Suprapubic skin (tissue), 3 donors: ENCODE data around the gene WNT7A.

Experiments used
- EP300 ChIP-seq: sonication (generic); formaldehyde crosslinking; IDR thresholded peaks from one replicate; pipeline ENCODE4 v1.6.1; 2017; ENCODE audit warnings: antibody characterized with exemption
- POLR2A ChIP-seq, 2 donors: fragments of 450-650 bp; IDR thresholded peaks; one replicate each; pipeline ENCODE4 v1.6.1; 2017; ENCODE audit warnings: antibody characterized with exemption in 2 of 2, mild to moderate bottlenecking in 2 of 2, moderate library complexity in 2 of 2
- TF ChIP-seq, protein P1 (sequence below), 2 donors: fragments of 200-600 bp in 1 of 2; fragments of 450-650 bp in 1 of 2; sonication (generic) in 1 of 2; IDR thresholded peaks; one replicate each; pipeline ENCODE4 v1.5.1; 2016 to 2019; ENCODE audit warnings: antibody characterized with exemption in 2 of 2, mild to moderate bottlenecking in 1 of 2, moderate library complexity in 1 of 2

DNA sequence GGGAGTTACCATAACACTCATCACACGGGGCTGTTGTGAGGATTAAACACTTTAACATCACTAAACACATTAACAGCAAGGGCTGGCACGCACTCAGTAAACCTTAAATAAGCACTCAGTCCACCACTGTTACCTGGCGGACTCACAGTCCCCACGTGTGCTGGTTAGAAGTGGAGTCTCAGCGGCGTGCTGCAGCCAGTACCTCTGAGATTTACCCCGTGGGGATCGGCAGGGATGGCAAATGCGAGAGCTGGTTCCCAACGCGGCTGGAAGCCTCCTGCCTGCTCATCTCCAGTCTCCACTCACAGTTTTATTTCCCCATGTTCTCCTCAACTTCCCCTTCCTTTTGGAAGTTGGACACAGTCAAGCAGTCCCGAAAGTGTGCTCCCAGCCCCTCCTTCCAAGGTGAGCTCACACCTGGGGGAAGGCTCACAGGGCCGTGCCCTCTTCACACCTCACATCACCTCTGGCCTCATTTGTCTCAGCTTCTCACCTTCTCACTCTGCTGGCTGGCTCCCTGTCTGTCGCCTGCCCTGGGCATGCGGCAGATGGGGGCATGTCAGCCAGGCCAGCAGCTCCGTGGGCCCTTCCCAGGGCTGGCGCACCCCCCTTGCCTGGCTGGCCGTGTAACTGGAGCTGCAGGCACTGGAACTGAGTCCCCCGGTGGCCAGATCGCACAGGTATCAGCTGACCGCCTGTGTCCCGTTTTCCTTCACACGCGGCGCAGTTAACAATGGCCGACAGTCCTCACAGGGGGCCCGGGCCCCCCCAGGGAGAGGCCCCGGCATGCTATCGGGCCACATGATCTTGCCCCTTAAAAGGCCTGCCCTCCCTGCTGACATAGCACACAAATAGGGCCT lies 87.1 kb downstream of the WNT7A start:
- TF ChIP-seq EP300 (no peak), POLR2A (IDR thresholded peaks at IDR 0.05) (no peak)
- TF ChIP-seq, protein P1, sequence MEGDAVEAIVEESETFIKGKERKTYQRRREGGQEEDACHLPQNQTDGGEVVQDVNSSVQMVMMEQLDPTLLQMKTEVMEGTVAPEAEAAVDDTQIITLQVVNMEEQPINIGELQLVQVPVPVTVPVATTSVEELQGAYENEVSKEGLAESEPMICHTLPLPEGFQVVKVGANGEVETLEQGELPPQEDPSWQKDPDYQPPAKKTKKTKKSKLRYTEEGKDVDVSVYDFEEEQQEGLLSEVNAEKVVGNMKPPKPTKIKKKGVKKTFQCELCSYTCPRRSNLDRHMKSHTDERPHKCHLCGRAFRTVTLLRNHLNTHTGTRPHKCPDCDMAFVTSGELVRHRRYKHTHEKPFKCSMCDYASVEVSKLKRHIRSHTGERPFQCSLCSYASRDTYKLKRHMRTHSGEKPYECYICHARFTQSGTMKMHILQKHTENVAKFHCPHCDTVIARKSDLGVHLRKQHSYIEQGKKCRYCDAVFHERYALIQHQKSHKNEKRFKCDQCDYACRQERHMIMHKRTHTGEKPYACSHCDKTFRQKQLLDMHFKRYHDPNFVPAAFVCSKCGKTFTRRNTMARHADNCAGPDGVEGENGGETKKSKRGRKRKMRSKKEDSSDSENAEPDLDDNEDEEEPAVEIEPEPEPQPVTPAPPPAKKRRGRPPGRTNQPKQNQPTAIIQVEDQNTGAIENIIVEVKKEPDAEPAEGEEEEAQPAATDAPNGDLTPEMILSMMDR (IDR thresholded peaks at IDR 0.05) = no peak
